ENCODE results near the gene NPPC.

NPPC gene

GRCh38 chr2:231968820-231969219 is 42.6 kb upstream of the NPPC start:
- H3K79me2 ChIP-seq (ENCODE audit: insufficient read depth, low read length): peaks cover 46% of the 10 kb centered on the region
- no peak overlapping the region for H3K27ac ChIP-seq (ENCODE audit: low read depth, low read length)
- no peaks in the 10 kb centered on the region for H4K20me1 ChIP-seq (ENCODE audit: low read depth, low read length)
- H3K4me2 ChIP-seq (ENCODE audit: low read depth, low read length, poor library complexity, severe bottlenecking): no peak overlapping the region
- no peaks in the 10 kb centered on the region for H3K27me3 ChIP-seq (ENCODE audit: low read length)
- peaks cover 4% of the 10 kb centered on the region for H3K36me3 ChIP-seq (ENCODE audit: low read length)
- H2AFZ ChIP-seq (ENCODE audit: low read depth, low read length, severe bottlenecking): no peak overlapping the region
- TF ChIP-seq EZH2phosphoT487 (conservative IDR thresholded peaks at IDR 0.05; ENCODE audit: low read length) (no peak), CTCF (IDR thresholded peaks at IDR 0.05; ENCODE audit: insufficient read depth, low read length, poor library complexity, severe bottlenecking) (no peak)
- H3F3A ChIP-seq (ENCODE audit: insufficient read depth): no peaks in the 10 kb centered on the region
- H3K9me3 ChIP-seq (ENCODE audit: insufficient read depth, low read length): peaks cover 6% of the 10 kb centered on the region; the same call in 1 of the 2 replicates
- no peak overlapping the region for H3K4me3 ChIP-seq (ENCODE audit: insufficient read depth, low read length, poor library complexity, severe bottlenecking)
- H3K9ac ChIP-seq (ENCODE audit: low read length): no peak overlapping the region
- no peaks in the 10 kb centered on the region for H3K9me2 ChIP-seq (replicated peaks; ENCODE audit: insufficient read depth, low read length)

DNA sequence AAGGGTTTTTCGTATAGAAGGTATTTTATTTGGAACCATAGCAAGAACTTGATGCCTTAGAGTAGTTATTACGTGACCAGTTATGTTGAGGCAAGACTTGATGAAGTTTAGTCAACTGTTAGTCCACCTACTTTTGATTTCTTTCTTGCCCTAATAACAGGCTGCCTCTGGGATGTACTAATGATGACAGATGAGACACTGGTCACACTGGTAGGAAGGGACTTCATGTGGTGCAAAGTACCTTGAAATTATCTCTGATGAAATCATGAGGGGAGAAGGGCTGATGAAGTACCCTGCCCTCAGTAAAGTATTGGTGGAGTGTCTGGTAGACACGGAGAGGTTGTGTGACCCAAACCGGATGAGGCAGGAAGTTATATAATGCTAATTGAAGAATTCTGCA is 40.7 kb upstream of the NPPC start:
- H3K9ac ChIP-seq (ENCODE audit: low read length): no peak overlapping the region
- H4K20me1 ChIP-seq (ENCODE audit: low read depth, low read length): no peaks in the 10 kb centered on the region
- TF ChIP-seq EZH2phosphoT487 (conservative IDR thresholded peaks at IDR 0.05; ENCODE audit: low read length) (no peak), CTCF (IDR thresholded peaks at IDR 0.05; ENCODE audit: insufficient read depth, low read length, poor library complexity, severe bottlenecking) (no peak)
- no peaks in the 10 kb centered on the region for H3K9me2 ChIP-seq (replicated peaks; ENCODE audit: insufficient read depth, low read length)
- no peaks in the 10 kb centered on the region for H3F3A ChIP-seq (ENCODE audit: insufficient read depth)
- no peak overlapping the region for H2AFZ ChIP-seq (ENCODE audit: low read depth, low read length, severe bottlenecking)
- no peak overlapping the region for H3K27ac ChIP-seq (ENCODE audit: low read depth, low read length)
- H3K79me2 ChIP-seq (ENCODE audit: insufficient read depth, low read length): peaks cover 65% of the 10 kb centered on the region
- H3K27me3 ChIP-seq (ENCODE audit: low read length): no peaks in the 10 kb centered on the region
- H3K9me3 ChIP-seq (ENCODE audit: insufficient read depth, low read length): peaks cover 6% of the 10 kb centered on the region; the same call in 1 of the 2 replicates
- no peak overlapping the region for H3K4me2 ChIP-seq (ENCODE audit: low read depth, low read length, poor library complexity, severe bottlenecking)
- H3K4me3 ChIP-seq (ENCODE audit: insufficient read depth, low read length, poor library complexity, severe bottlenecking): no peak overlapping the region
- peaks cover 4% of the 10 kb centered on the region for H3K36me3 ChIP-seq (ENCODE audit: low read length)

DNA sequence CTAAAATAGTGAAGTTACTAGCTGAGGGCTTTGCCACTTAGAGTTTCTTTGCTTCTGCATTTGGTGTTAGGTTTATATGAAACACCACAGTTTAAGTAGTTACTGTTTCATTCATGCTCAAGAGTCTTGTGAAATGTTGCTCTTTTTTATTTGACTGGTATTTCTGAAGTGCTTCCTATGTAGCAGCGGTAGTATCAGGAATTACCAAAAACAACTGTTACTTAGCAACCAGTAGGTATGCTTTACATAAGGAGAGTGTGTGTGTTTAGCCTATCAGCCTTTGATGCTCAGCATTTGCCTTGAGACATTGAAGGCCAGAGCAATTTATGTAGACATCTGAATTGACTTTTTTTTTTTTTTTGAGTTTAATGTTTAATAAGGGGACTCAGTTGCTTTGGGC is 38.9 kb upstream of the NPPC start:
- Histone ChIP-seq H4K20me1 (ENCODE audit: low read depth, low read length) (no peaks in the 10 kb centered on the region), H3K9ac (ENCODE audit: low read length) (no peak overlapping the region), H3K79me2 (ENCODE audit: insufficient read depth, low read length) (peaks cover 58% of the 10 kb centered on the region), H3K36me3 (ENCODE audit: low read length) (peaks cover 4% of the 10 kb centered on the region), H3K4me3 (ENCODE audit: insufficient read depth, low read length, poor library complexity, severe bottlenecking) (no peak overlapping the region), H3K27ac (ENCODE audit: low read depth, low read length) (no peak overlapping the region), H2AFZ (ENCODE audit: low read depth, low read length, severe bottlenecking) (no peak overlapping the region), H3F3A (ENCODE audit: insufficient read depth) (no peaks in the 10 kb centered on the region), H3K27me3 (ENCODE audit: low read length) (no peaks in the 10 kb centered on the region), H3K4me2 (ENCODE audit: low read depth, low read length, poor library complexity, severe bottlenecking) (no peak overlapping the region), H3K9me3 (ENCODE audit: insufficient read depth, low read length) (peaks cover 6% of the 10 kb centered on the region; the same call in 1 of the 2 replicates), H3K9me2 (replicated peaks; ENCODE audit: insufficient read depth, low read length) (no peaks in the 10 kb centered on the region)
- TF ChIP-seq CTCF (IDR thresholded peaks at IDR 0.05; ENCODE audit: insufficient read depth, low read length, poor library complexity, severe bottlenecking): no peak
